Effector memory CD8-positive, alpha-beta T cell (primary cell): ENCODE results near the gene RPUSD3.
"Not testable (repeated sequence)": the region's sequence is repeated elsewhere in the genome, so short reads cannot be mapped to it uniquely, and the experiment has no call there.

Experiments used
- ATAC-seq: fragments of 150-1000 bp; cut with Tn5 transposase; replicated peaks from 2 replicates; pipeline ENCODE4 v1.10.0; 2021; ENCODE audit warnings: mild to moderate bottlenecking, moderate library complexity
- DNase-seq, 3 experiments: peaks; one replicate each; pipeline ENCODE4 v3.0.0; 2021
- H3K27ac Mint-ChIP-seq, 2 donors: one replicate each; pipeline ENCODE4 v1.8.0; 2022; ENCODE audit warnings: mild to moderate bottlenecking in 2 of 2, mixed read lengths in 2 of 2, moderate library complexity in 2 of 2
- H3K27me3 Mint-ChIP-seq, 2 donors: one replicate each; pipeline ENCODE4 v1.8.0; 2022; ENCODE audit warnings: mixed read lengths in 2 of 2
- H3K36me3 Mint-ChIP-seq: one replicate; pipeline ENCODE4 v1.8.0; 2022; ENCODE audit warnings: mild to moderate bottlenecking, moderate library complexity, mixed read lengths; ENCODE audit not compliant: insufficient read depth
- H3K4me1 Mint-ChIP-seq, 2 donors: one replicate each; pipeline ENCODE4 v1.8.0; 2022; ENCODE audit warnings: low read depth in 2 of 2, mixed read lengths in 2 of 2
- H3K4me3 Mint-ChIP-seq, 2 donors: one replicate each; pipeline ENCODE4 v1.8.0; 2022; ENCODE audit warnings: mild to moderate bottlenecking in 2 of 2, mixed read lengths in 2 of 2, moderate library complexity in 2 of 2
- H3K9me3 Mint-ChIP-seq, 2 donors: one replicate each; pipeline ENCODE4 v1.8.0; 2022; ENCODE audit warnings: mixed read lengths in 2 of 2

Gene RPUSD3

DNA sequence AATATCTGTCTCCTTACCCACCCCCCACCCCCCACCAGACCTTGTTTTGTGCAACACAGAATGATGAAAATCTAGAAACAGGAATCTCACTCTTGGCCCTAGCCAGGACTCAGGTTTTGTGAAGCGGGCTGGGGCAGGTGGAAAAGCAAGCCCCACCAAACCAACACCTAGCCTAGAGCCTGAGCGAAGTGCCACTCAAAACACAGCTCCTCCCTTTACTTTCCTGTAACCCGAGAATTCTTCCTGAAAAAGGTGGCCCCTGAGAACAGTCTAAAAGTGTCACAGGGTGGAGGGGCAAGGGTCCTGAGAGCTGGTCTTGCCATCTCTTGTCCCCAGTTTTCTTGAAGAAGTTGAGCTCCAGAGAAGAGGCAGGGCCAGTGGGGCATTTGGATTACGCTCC lies 17.4 kb upstream of the RPUSD3 start:
- DNase-seq: no peak
- peaks cover 6 to 8% of the 10 kb centered on the region in 2 donors for H3K4me1 Mint-ChIP-seq
- no peaks in the 10 kb centered on the region for H3K36me3 Mint-ChIP-seq
- H3K9me3 Mint-ChIP-seq: no peaks in the 10 kb centered on the region
- no peak for ATAC-seq
- H3K4me3 Mint-ChIP-seq: no peak overlapping the region
- peaks cover 9 to 11% of the 10 kb centered on the region in 2 donors for H3K27me3 Mint-ChIP-seq
- H3K27ac Mint-ChIP-seq: no peak overlapping the region

DNA sequence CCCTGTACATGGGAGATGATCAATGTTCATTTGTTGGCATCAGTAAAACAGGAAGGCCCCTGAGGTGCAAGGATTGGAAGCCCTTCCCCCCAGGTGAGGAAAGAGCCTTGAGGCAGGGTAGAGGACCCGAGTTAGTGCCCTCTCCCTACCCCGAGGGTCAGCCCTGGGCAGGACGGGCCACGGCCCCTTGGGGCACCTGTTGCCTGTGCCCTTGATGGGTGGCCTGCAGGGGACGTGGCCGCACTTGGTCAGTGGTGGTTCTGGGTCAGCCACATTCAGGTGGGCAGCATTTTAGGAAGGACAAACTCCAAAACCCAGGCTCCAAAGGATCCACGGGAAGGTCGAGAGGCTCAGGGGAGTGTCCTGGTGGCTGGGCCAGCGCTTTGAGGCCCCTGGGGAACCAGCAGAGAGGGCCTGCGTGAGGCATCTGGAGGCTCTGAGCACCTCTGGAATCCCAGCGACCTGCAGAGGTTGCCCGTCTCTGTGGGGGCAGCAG lies 15.8 kb upstream of the RPUSD3 start:
- ATAC-seq (no peak), DNase-seq (no peak)
- Mint-ChIP-seq H3K4me1 (peaks cover 6 to 10% of the 10 kb centered on the region in 2 donors), H3K36me3 (no peaks in the 10 kb centered on the region), H3K4me3 (no peak overlapping the region), H3K9me3 (no peaks in the 10 kb centered on the region), H3K27me3 (peaks cover 9 to 11% of the 10 kb centered on the region in 2 donors), H3K27ac (no peak overlapping the region)

DNA sequence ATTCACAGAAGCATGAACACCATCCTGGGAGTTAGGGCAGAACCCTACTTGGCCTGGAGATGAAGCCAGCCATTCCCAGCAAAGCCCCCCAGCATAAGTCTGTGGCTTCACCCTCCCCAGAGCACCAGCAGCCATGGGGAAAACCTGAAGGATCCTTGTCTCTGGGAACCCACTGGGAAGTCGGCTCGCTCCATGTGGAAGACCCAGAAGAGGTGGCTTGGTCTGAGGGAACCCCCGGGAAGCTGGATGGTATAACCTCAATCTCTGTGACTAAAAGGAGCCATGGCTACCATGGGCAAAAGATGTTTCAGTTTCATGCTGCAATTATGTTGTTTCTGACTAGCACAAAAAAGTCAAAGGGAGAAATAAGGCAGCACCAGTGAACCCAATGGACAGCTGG lies 11.8 kb upstream of the RPUSD3 start:
- H3K9me3 Mint-ChIP-seq: no peaks in the 10 kb centered on the region
- peaks cover 8 to 12% of the 10 kb centered on the region in 2 donors for H3K4me1 Mint-ChIP-seq
- H3K4me3 Mint-ChIP-seq: no peak overlapping the region
- H3K27ac Mint-ChIP-seq: no peak overlapping the region
- ATAC-seq (no peak), DNase-seq (no peak)
- peaks cover 15 to 35% of the 10 kb centered on the region in 2 donors for H3K27me3 Mint-ChIP-seq
- no peaks in the 10 kb centered on the region for H3K36me3 Mint-ChIP-seq

DNA sequence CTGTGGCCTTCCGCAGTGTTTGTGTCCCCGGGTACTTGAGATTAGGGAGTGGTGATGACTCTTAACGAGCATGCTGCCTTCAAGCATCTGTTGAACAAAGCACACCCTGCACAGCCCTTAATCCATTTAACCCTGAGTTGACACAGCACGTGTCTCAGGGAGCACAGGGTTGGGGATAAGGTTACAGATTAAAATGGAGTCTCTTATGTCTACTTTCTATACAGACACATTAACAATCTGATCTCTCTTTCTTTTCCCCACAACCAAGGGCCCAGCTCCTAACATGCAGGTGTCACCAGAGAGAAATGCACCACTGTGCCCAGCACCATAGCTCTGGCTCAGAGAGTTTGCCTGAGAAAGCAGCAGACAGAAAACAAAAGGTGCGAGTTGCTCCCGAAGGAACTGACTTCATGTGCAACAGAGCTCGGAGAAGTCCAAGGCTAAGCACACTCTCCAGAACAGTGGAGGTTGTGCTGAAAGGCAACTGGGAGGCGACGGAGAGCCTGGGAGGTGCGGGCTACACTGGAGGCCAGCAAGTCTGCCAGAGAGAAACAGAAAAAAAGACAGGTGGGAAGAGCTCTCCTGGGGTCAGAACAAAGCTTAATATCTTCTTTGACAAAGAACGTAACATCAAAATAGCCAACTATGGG lies 10.6 kb upstream of the RPUSD3 start:
- not testable (repeated sequence) for H3K27ac Mint-ChIP-seq, H3K36me3 Mint-ChIP-seq, H3K9me3 Mint-ChIP-seq, DNase-seq, H3K4me3 Mint-ChIP-seq, ATAC-seq
- Mint-ChIP-seq H3K27me3 (peaks cover 15 to 35% of the 10 kb centered on the region in 2 donors), H3K4me1 (peaks cover 8 to 12% of the 10 kb centered on the region in 2 donors)

GRCh38 chr3:9852528-9852927 lies 8.7 kb upstream of the RPUSD3 start:
- no peak for DNase-seq
- Mint-ChIP-seq H3K9me3 (no peaks in the 10 kb centered on the region), H3K36me3 (no peaks in the 10 kb centered on the region), H3K4me3 (no peak overlapping the region), H3K27me3 (peaks cover 15 to 35% of the 10 kb centered on the region in 2 donors), H3K27ac (peak overlapping the region in 1 of 2 donors; percentile 79), H3K4me1 (peaks cover 8 to 12% of the 10 kb centered on the region in 2 donors)
- ATAC-seq: no peak

DNA sequence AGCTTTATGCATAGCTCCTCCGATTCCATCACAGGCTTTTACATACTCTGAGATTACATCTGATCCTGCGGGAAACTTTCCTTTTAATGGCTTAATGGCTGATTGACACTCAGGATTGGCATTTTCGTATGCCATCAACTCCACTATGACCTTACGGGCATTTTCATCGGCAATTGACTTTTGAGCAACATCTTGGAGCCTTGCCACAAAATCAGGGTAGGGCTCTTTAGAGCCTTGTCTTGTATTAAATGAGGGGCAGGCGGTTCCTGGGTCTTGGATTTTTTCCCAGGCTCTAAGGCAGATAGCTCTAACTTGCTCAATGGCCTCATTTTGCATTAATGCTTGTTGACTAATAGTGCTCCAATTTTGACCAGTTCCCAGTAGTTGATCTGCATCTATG lies 8.1 kb upstream of the RPUSD3 start:
- peaks cover 15 to 35% of the 10 kb centered on the region in 2 donors for H3K27me3 Mint-ChIP-seq
- H3K27ac Mint-ChIP-seq: not testable (repeated sequence)

GRCh38 chr3:9851383-9851782 lies 7.6 kb upstream of the RPUSD3 start:
- not testable (repeated sequence) for H3K4me3 Mint-ChIP-seq, H3K27ac Mint-ChIP-seq, ATAC-seq, H3K36me3 Mint-ChIP-seq, DNase-seq, H3K9me3 Mint-ChIP-seq
- peaks cover 8 to 12% of the 10 kb centered on the region in 2 donors for H3K4me1 Mint-ChIP-seq
- H3K27me3 Mint-ChIP-seq: peaks cover 15 to 35% of the 10 kb centered on the region in 2 donors

More for the DNA sequence above, 8.1 kb upstream of the RPUSD3 start:
- DNase-seq, H3K9me3 Mint-ChIP-seq, H3K4me3 Mint-ChIP-seq, ATAC-seq, H3K36me3 Mint-ChIP-seq: not testable (repeated sequence)
- H3K4me1 Mint-ChIP-seq: peaks cover 8 to 12% of the 10 kb centered on the region in 2 donors

DNA sequence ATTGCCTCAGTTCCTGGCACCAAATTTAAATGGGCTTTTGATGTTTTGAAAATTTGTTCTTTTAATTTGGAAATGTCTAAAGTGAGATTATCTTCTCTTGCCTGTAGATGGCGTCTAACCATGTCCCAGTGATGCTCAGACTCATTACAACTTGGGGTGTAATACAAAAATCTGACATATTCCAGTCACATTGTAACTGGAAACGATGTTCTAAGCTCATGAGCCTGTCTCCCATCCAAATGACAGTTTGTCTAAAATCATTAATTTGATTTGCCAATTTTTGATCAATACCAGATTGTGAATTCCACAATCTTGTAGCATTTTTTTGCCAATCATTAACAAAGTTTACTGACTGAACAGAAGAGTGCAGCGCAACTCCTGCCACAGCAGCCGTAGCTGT lies 5.1 kb upstream of the RPUSD3 start:
- DNase-seq, H3K9me3 Mint-ChIP-seq, H3K4me3 Mint-ChIP-seq, ATAC-seq, H3K36me3 Mint-ChIP-seq, H3K27ac Mint-ChIP-seq: not testable (repeated sequence)
- H3K4me1 Mint-ChIP-seq: peaks cover 10 to 11% of the 10 kb centered on the region in 2 donors
- H3K27me3 Mint-ChIP-seq: peaks cover 15 to 30% of the 10 kb centered on the region in 2 donors

GRCh38 chr3:9847870-9848269 lies 4.1 kb upstream of the RPUSD3 start:
- ATAC-seq, H3K4me3 Mint-ChIP-seq, DNase-seq, H3K36me3 Mint-ChIP-seq, H3K9me3 Mint-ChIP-seq, H3K27ac Mint-ChIP-seq: not testable (repeated sequence)
- peaks cover 9 to 20% of the 10 kb centered on the region in 2 donors for H3K27me3 Mint-ChIP-seq
- H3K4me1 Mint-ChIP-seq: peaks cover 10 to 13% of the 10 kb centered on the region in 2 donors

DNA sequence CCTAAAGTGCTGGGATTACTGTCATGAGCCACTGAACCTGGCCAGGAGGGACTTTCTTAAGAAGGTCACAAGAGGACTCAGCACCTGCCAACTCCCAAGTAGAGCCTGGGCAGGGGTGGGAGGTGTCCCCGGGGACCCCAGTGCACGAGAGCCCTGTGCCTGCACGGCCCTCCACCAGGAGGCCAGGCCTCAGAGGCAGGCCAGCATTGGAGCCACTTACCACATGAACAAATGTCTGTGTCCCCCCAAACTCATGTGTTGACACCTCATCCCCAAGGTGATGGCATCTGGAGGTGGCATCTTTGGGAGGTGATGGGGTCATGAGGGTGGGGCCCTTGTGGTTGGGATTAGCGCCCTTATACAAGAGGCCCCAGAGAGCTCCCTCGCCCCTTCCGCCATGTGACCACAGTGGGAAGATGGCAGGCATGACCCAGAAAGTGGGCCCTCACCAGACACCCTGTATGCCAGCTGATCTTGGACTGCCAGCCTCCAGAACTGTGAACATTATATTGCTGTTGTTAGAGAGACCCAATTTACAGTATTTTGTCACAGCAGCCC lies 3.2 kb upstream of the RPUSD3 start:
- Mint-ChIP-seq H3K4me3 (no peak overlapping the region), H3K9me3 (no peaks in the 10 kb centered on the region), H3K27me3 (peaks cover under 1 to 13% of the 10 kb centered on the region in 2 donors), H3K4me1 (peaks cover 16 to 19% of the 10 kb centered on the region in 2 donors), H3K27ac (no peak overlapping the region), H3K36me3 (peaks cover 8% of the 10 kb centered on the region)
- ATAC-seq (no peak), DNase-seq (no peak)

GRCh38 chr3:9846231-9846630 lies 2.4 kb upstream of the RPUSD3 start:
- no peak overlapping the region for H3K4me3 Mint-ChIP-seq

DNA sequence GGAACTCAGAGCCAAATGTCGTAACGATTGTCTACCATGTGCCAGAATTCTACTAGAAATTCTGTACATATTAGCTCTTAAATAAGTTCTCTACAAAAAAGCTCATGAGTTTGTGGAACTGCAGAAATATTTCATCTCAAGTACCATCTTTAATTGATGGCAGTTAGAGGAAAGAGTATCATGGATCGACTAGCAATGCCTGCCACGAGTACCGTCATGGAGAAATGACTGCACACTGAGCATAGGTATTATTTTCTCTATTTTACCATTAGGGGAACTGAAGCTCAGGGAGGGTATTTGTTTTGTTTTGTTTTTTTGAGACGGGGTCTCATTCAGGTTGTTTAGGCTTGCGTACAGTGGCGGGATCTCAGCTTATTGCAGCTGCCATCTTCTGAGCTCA lies 2.8 kb downstream of the RPUSD3 start:
- Mint-ChIP-seq H3K27me3 (no peaks in the 10 kb centered on the region), H3K4me3 (no peak overlapping the region), H3K9me3 (no peaks in the 10 kb centered on the region), H3K36me3 (peaks cover 23% of the 10 kb centered on the region), H3K4me1 (peaks cover 19% of the 10 kb centered on the region in 2 donors), H3K27ac (peak overlapping the region in 1 of 2 donors; percentile 20)
- ATAC-seq (no peak), DNase-seq (no peak)

More at GRCh38 chr3:9846231-9846630, 2.4 kb upstream of the RPUSD3 start:
- peaks cover 16 to 19% of the 10 kb centered on the region in 2 donors for H3K4me1 Mint-ChIP-seq
- no peaks in the 10 kb centered on the region for H3K9me3 Mint-ChIP-seq
- no peak overlapping the region for H3K27ac Mint-ChIP-seq
- peaks cover 11% of the 10 kb centered on the region for H3K36me3 Mint-ChIP-seq
- no peak for ATAC-seq
- H3K27me3 Mint-ChIP-seq: peaks cover 0 to 5% of the 10 kb centered on the region in 2 donors
- DNase-seq: no peak

DNA sequence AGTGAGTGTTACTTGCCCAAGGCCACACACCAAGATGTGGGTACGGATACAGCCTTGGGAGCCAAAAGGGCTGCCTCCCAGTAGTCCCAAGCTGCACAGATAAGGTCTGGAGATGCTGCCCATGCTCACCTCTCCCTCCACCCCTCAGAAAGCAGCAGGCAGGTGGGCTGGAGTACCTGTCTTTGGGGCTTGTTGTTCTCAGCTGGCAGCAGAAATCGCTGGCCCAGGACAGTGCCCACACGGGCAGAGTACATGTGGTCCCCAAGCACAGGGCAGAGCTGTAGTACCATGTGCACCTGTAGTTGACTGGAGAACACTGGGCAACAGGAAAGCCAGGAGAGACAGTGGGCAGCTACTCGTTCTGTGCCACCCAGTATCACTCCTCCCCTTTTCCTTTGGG lies 5.0 kb downstream of the RPUSD3 start:
- H3K36me3 Mint-ChIP-seq: peaks cover 23% of the 10 kb centered on the region
- no peak for ATAC-seq
- H3K9me3 Mint-ChIP-seq: no peaks in the 10 kb centered on the region

More for the DNA sequence above, 5.0 kb downstream of the RPUSD3 start:
- Mint-ChIP-seq H3K27me3 (no peaks in the 10 kb centered on the region), H3K27ac (no peak overlapping the region), H3K4me3 (no peak overlapping the region), H3K4me1 (peaks cover 17 to 18% of the 10 kb centered on the region in 2 donors)
- no peak for DNase-seq
